Lower leg skin (tissue), 4 donors: ENCODE results near the gene SLTM. TPM values are rescaled to one million over a fixed set of nuclear protein-coding genes. Genes with fewer than 3 reads are reported as not detected.

Source experiments
- DNase-seq, 2 donors: peaks; one replicate each; pipeline ENCODE4 v3.0.0-alpha.2; 2019; ENCODE audit warnings: low spot score in 2 of 2
- H3K4me3 ChIP-seq: fragments of 200-600 bp; sonication (generic); 2 replicates; pipeline ENCODE4 v1.5.1; 2017; ENCODE audit warnings: mild to moderate bottlenecking, low read depth; ENCODE audit not compliant: poor library complexity, severe bottlenecking
- CTCF ChIP-seq, 3 donors: fragments of 450-650 bp; IDR thresholded peaks; one replicate each; pipeline ENCODE4 v1.5.1; 2016; ENCODE audit warnings: antibody characterized with exemption in 3 of 3, mild to moderate bottlenecking in 3 of 3, moderate library complexity in 2 of 3
- POLR2A ChIP-seq, 2 donors: fragments of 450-650 bp; IDR thresholded peaks; one replicate each; pipeline ENCODE4 v1.6.1; 2016 to 2017; ENCODE audit warnings: antibody characterized with exemption in 2 of 2, mild to moderate bottlenecking in 1 of 2, moderate library complexity in 1 of 2
- WGBS, 2 donors: methylation state at CpG; one replicate each; pipeline ENCODE4 v1.1.5; 2018; 5-methylcytosine and 5-hydroxymethylcytosine counted together
- intact Hi-C: fragments of 100-400 bp; cut with DNase I; formaldehyde crosslinking; loops from one replicate; pipeline ENCODE4 v1.15.0; 2023; ENCODE audit warnings: low total_unique reads
- total RNA-seq, 4 donors: library from RNA; depleted of rRNA; stranded (reverse); fragments of >200 nt; gene quantifications; one replicate each; pipeline ENCODE4 v1.1.0, GENCODE V29; 2016

Gene SLTM
- total RNA-seq, 4 donors from 2014 or later: 85.3 to 125 (median 93.3) TPM

- peak overlapping the region; percentile 80 for H3K4me3 ChIP-seq
- no peak for TF ChIP-seq POLR2A (IDR thresholded peaks at IDR 0.05)
- TF ChIP-seq CTCF (IDR thresholded peaks at IDR 0.05): no peak
- no peak for DNase-seq
- 0 to 2% methylated on average over 10 to 26 of the region's 37 CpGs for WGBS, 2 donors
- intact Hi-C loops: no loop called here
These were observed 684 bp downstream of the SLTM start for GRCh38 chr15:58932710-58933280.

- DNase-seq: no peak
- TF ChIP-seq CTCF (IDR thresholded peaks at IDR 0.05) (no peak), POLR2A (IDR thresholded peaks at IDR 0.05) (no peak)
- intact Hi-C loops: no loop called here
- H3K4me3 ChIP-seq: no peak overlapping the region
- 1% methylated on average over 6 of the region's 6 CpGs for WGBS, 2 donors
These were observed 1.4 kb downstream of the SLTM start for GRCh38 chr15:58931987-58932588.

- no peak for DNase-seq
- 90 to 98% methylated on average over 11 of the region's 11 CpGs for WGBS, 2 donors
- no peak overlapping the region for H3K4me3 ChIP-seq
- intact Hi-C loops: no loop called here
- TF ChIP-seq POLR2A (IDR thresholded peaks at IDR 0.05) (no peak), CTCF (IDR thresholded peaks at IDR 0.05) (no peak)
These were observed 3.5 kb downstream of the SLTM start for GRCh38 chr15:58929891-58930416.

GRCh38 chr15:58926823-58927222, 6.7 kb downstream of the SLTM start:
- 95 to 96% methylated on average over 5 of the region's 5 CpGs for WGBS, 2 donors
- DNase-seq: no peak
- intact Hi-C loops: no loop called here
- TF ChIP-seq CTCF (IDR thresholded peaks at IDR 0.05) (no peak), POLR2A (IDR thresholded peaks at IDR 0.05) (no peak)
- no peak overlapping the region for H3K4me3 ChIP-seq

- 46 to 48% methylated on average over 2 of the region's 2 CpGs for WGBS, 2 donors
- no peak for TF ChIP-seq CTCF (IDR thresholded peaks at IDR 0.05)
- TF ChIP-seq POLR2A (IDR thresholded peaks at IDR 0.05): no peak
- intact Hi-C loops: no loop called here
- H3K4me3 ChIP-seq: no peak overlapping the region
- no peak for DNase-seq
These were observed 9.2 kb downstream of the SLTM start for GRCh38 chr15:58924327-58924726.
